ENCODE results near the gene METAP2. TPM values are rescaled to one million over a fixed set of nuclear protein-coding genes. Genes with fewer than 3 reads are reported as not detected.

The METAP2 gene
- total and polyA plus RNA-seq, 2 experiments from 2014 or later: 111 to 159 TPM

DNA sequence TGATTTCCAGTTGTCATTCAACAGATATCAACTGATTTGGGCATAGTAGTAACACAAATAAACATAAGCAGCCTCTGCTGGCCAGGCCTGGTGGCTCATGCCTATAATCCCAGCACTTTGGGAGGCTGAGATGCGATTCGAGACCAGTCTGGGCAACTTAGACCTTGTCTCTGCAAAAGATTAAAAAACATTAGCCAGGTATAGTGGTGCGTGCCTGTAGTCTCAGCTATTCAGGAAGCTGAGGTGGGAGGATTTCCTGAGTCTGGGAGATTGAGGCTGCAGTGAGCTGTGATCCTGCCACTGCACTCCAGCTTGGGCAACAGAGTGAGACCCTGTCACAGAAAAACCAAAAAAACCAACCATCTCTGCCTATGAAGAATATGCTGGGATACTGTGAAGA is 7.1 kb downstream of the METAP2 start (continued):
- TF ChIP-seq, protein P1, sequence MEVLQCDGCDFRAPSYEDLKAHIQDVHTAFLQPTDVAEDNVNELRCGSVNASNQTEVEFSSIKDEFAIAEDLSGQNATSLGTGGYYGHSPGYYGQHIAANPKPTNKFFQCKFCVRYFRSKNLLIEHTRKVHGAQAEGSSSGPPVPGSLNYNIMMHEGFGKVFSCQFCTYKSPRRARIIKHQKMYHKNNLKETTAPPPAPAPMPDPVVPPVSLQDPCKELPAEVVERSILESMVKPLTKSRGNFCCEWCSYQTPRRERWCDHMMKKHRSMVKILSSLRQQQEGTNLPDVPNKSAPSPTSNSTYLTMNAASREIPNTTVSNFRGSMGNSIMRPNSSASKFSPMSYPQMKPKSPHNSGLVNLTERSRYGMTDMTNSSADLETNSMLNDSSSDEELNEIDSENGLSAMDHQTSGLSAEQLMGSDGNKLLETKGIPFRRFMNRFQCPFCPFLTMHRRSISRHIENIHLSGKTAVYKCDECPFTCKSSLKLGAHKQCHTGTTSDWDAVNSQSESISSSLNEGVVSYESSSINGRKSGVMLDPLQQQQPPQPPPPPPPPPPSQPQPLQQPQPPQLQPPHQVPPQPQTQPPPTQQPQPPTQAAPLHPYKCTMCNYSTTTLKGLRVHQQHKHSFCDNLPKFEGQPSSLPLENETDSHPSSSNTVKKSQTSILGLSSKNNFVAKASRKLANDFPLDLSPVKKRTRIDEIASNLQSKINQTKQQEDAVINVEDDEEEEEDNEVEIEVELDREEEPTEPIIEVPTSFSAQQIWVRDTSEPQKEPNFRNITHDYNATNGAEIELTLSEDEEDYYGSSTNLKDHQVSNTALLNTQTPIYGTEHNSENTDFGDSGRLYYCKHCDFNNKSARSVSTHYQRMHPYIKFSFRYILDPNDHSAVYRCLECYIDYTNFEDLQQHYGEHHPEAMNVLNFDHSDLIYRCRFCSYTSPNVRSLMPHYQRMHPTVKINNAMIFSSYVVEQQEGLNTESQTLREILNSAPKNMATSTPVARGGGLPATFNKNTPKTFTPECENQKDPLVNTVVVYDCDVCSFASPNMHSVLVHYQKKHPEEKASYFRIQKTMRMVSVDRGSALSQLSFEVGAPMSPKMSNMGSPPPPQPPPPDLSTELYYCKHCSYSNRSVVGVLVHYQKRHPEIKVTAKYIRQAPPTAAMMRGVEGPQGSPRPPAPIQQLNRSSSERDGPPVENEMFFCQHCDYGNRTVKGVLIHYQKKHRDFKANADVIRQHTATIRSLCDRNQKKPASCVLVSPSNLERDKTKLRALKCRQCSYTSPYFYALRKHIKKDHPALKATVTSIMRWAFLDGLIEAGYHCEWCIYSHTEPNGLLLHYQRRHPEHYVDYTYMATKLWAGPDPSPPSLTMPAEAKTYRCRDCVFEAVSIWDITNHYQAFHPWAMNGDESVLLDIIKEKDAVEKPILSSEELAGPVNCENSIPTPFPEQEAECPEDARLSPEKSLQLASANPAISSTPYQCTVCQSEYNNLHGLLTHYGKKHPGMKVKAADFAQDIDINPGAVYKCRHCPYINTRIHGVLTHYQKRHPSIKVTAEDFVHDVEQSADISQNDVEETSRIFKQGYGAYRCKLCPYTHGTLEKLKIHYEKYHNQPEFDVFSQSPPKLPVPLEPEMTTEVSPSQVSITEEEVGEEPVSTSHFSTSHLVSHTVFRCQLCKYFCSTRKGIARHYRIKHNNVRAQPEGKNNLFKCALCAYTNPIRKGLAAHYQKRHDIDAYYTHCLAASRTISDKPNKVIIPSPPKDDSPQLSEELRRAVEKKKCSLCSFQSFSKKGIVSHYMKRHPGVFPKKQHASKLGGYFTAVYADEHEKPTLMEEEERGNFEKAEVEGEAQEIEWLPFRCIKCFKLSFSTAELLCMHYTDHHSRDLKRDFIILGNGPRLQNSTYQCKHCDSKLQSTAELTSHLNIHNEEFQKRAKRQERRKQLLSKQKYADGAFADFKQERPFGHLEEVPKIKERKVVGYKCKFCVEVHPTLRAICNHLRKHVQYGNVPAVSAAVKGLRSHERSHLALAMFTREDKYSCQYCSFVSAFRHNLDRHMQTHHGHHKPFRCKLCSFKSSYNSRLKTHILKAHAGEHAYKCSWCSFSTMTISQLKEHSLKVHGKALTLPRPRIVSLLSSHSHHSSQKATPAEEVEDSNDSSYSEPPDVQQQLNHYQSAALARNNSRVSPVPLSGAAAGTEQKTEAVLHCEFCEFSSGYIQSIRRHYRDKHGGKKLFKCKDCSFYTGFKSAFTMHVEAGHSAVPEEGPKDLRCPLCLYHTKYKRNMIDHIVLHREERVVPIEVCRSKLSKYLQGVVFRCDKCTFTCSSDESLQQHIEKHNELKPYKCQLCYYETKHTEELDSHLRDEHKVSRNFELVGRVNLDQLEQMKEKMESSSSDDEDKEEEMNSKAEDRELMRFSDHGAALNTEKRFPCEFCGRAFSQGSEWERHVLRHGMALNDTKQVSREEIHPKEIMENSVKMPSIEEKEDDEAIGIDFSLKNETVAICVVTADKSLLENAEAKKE (CRISPR knock-in tag; IDR thresholded peaks at IDR 0.05): no peak
- TF ChIP-seq JUNB (IDR thresholded peaks at IDR 0.05; ENCODE audit: unreplicated experiment) (no peak), CTCF (conservative IDR thresholded peaks at IDR 0.05; ENCODE audit: low read depth in 2 of 2) (no peak), REST (IDR thresholded peaks at IDR 0.05; ENCODE audit: unreplicated experiment) (no peak)

All from GM23338 (cell line).